Caco-2 (cell line): ENCODE data around the gene DCTD. TPM values are rescaled to one million over a fixed set of nuclear protein-coding genes. Genes with fewer than 3 reads are reported as not detected.
A peak's percentile ranks its signal among the peaks of the same experiment; 100 is the strongest.

Source experiments
- Bru-seq: library from RNA; stranded (reverse); fragments of 400-500 nt; gene quantifications from one replicate; lab custom pipeline; 2021; lab: Mats Ljungman, UMichigan
- BruChase-seq, 2 experiments: library from RNA; stranded (reverse); fragments of 400-500 nt; gene quantifications; one replicate each; lab custom pipeline; 2021; lab: Mats Ljungman, UMichigan
- BruUV-seq: library from RNA; stranded (reverse); fragments of 400-500 nt; replicated peaks from 2 replicates; lab custom pipeline; 2021; lab: Mats Ljungman, UMichigan
- CTCF ChIA-PET: fragments of 300-600 bp; sonication (Branson Sonifier 250); formaldehyde crosslinking; loops from one replicate; lab custom pipeline; 2022; ENCODE audit warnings: antibody characterized with exemption; lab: Charles Lee
- POLR2A ChIA-PET: fragments of 300-600 bp; sonication (Branson Sonifier 250); formaldehyde crosslinking; loops from one replicate; lab custom pipeline; 2022; ENCODE audit warnings: antibody characterized with exemption; lab: Charles Lee
- DNase-seq, 2 experiments: peaks; one replicate each; pipeline versions ENCODE4 v3.0.0 to v3.0.0-alpha.2; 2020 to 2022
- H3K27me3 ChIP-seq: replicated peaks from 2 replicates; pipeline ENCODE4 v1.6.0; 2011; ENCODE audit warnings: low read length; ENCODE audit not compliant: control insufficient read depth, insufficient read depth
- H3K36me3 ChIP-seq: 2 replicates; pipeline ENCODE4 v1.5.1; 2011; ENCODE audit warnings: low read length; ENCODE audit not compliant: control insufficient read depth, insufficient read depth
- H3K4me1 ChIP-seq: fragments of 250-450 bp; sonication (Bioruptor Pico); 2 replicates; pipeline ENCODE4 v1.5.1; 2020; ENCODE audit warnings: mild to moderate bottlenecking
- H3K4me3 ChIP-seq: 2 replicates; pipeline ENCODE4 v1.5.1; 2011; ENCODE audit warnings: low read depth, mild to moderate bottlenecking, control low read depth, low read length
- H3K9me3 ChIP-seq: fragments of 250-450 bp; sonication (Bioruptor Pico); 2 replicates; pipeline ENCODE4 v1.5.1; 2020; ENCODE audit warnings: mild to moderate bottlenecking, moderate library complexity
- H3K27ac Mint-ChIP-seq: one replicate; pipeline ENCODE4 v1.8.0; 2022; ENCODE audit warnings: mixed read lengths; ENCODE audit not compliant: unreplicated experiment
- H3K27me3 Mint-ChIP-seq: one replicate; pipeline ENCODE4 v1.8.0; 2022; ENCODE audit warnings: mixed read lengths; ENCODE audit not compliant: insufficient read depth, unreplicated experiment
- H3K36me3 Mint-ChIP-seq: one replicate; pipeline ENCODE4 v1.8.0; 2022; ENCODE audit warnings: mild to moderate bottlenecking, mixed read lengths; ENCODE audit not compliant: insufficient read depth, unreplicated experiment
- H3K4me1 Mint-ChIP-seq: one replicate; pipeline ENCODE4 v1.8.0; 2022; ENCODE audit warnings: low read depth, mixed read lengths; ENCODE audit not compliant: unreplicated experiment
- H3K4me3 Mint-ChIP-seq: one replicate; pipeline ENCODE4 v1.8.0; 2022; ENCODE audit warnings: mild to moderate bottlenecking, moderate library complexity, mixed read lengths; ENCODE audit not compliant: unreplicated experiment
- H3K9me3 Mint-ChIP-seq: one replicate; pipeline ENCODE4 v1.8.0; 2022; ENCODE audit warnings: mixed read lengths; ENCODE audit not compliant: unreplicated experiment
- intact Hi-C: fragments of 100-400 bp; cut with micrococcal nuclease; formaldehyde crosslinking; loops from one replicate; pipeline ENCODE4 v1.10.0; 2022; ENCODE audit not compliant: unreplicated experiment
- long read RNA-seq: library from polyadenylated mRNA; stranded (forward); transcript quantifications from one replicate; pipeline ENCODE4 v2.0.0, GENCODE V29; 2022
- total RNA-seq: library from RNA; stranded (reverse); gene quantifications from 2 replicates; pipeline ENCODE4 v1.2.3, GENCODE V29; 2022
- TF ChIP-seq, protein P1 (sequence below), 2 experiments: fragments of 200-600 bp in 1 of 2; IDR thresholded peaks; 1 replicate in 1 of 2; 2 replicates in 1 of 2; pipeline versions ENCODE4 v1.5.1 to v1.8.0; 2011 to 2022; ENCODE audit warnings: antibody characterized with exemption in 1 of 2, control low read depth in 1 of 2, inconsistent platforms in 1 of 2, low read depth in 1 of 2, low read length in 1 of 2, mild to moderate bottlenecking in 1 of 2, moderate library complexity in 1 of 2; ENCODE audit not compliant: insufficient read depth in 1 of 2, severe bottlenecking in 1 of 2, unreplicated experiment in 1 of 2

Gene DCTD
- total RNA-seq, result 70.9 and 79.0 TPM in 2 replicates
- Bru-seq, nascent RNA, result percentile 80 among the genes with signal in this experiment
- percentile 76 among the genes with signal in this experiment for BruChase-seq, experiment 1, labeled RNA remaining after a 2-hour chase
- BruChase-seq, experiment 2, labeled RNA remaining after a 6-hour chase, result percentile 84 among the genes with signal in this experiment
- long read RNA-seq, transcript DCTD-202 (6 exons, 1,972 nt), result minor isoform, 14 of 58 reads
- long read RNA-seq, transcript DCTD-201 (6 exons, 1,931 nt), result major isoform, 31 of 58 reads
- long read RNA-seq, transcript DCTD-213 (7 exons, 794 nt), result minor isoform, 6 of 58 reads
- long read RNA-seq, partial matches to known transcripts, result 1 of 58 reads
- long read RNA-seq, other reads (novel, unspliced or antisense), result 5 of 58 reads

DNA sequence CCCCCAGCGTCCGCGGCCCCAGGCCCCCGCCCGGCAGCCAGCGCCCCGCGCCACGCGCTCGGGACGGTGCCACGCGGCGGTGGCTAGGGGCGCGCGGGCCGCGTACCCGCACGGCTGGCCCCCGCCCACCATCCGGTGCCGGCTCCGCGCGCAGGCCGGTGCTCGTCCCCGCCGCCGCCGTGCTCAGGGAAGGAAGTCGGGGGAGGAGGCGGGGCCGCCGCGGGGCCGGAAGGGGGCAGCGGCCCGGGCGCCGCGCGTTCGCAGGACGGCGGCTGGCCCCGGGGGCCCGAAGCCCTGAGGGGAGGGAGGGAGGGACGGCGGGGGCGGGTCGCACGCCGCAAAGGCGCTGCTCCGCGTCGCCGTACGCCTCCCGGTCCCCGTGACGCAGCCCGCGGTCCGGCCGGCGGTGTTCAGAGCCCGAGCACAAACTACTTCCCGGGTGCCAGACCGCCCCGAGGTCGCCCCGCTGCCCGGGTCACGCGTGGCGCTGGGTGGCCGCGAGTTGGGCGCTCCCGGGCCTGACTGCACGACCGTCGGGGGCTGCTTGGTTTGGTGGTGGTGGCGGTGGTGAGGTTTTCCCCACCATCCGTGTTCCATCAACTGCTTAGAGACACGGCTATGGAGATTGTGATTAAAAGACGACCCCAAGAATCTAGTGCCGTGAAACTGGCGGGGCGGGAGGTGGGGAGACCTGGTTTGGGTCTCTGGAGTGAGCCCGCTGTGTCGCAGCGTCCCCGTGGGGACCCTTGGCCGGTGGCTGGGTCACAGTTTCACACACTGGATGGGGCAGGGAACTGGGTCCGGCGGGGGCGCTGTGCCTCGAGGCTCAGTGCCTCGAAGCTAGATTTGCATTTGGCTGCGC lies at the start of gene DCTD:
TSS of gene DCTD (minus strand) at position 205 of the 862 bp plus-strand sequence. CDS start 1,818 bp downstream, outside the sequence.
- DNase-seq, result peak; percentile 76 to 81
- peaks cover 19% of the 10 kb centered on the region for H3K4me1 ChIP-seq
- Mint-ChIP-seq H3K9me3 (no peaks in the 10 kb centered on the region), H3K36me3 (peaks cover 19% of the 10 kb centered on the region), H3K27me3 (no peaks in the 10 kb centered on the region), H3K27ac (peak within 1 kb of the TSS; percentile 79), H3K4me3 (peak within 1 kb of the TSS; percentile 67), H3K4me1 (peaks cover 32% of the 10 kb centered on the region)
- ChIA-PET POLR2A (no interaction called here), CTCF (interaction anchor here (0.6 to 1.2 kb wide), 4 partner anchors 8 to 154 kb away, joined by 3 to 4 read pairs (median 3); no protein-coding TSS in a partner anchor)
- peak within 1 kb of the TSS; percentile 84 for H3K4me3 ChIP-seq
- H3K27me3 ChIP-seq, result no peaks in the 10 kb centered on the region
- H3K36me3 ChIP-seq, result no peaks in the 10 kb centered on the region
- TF ChIP-seq, protein P1, sequence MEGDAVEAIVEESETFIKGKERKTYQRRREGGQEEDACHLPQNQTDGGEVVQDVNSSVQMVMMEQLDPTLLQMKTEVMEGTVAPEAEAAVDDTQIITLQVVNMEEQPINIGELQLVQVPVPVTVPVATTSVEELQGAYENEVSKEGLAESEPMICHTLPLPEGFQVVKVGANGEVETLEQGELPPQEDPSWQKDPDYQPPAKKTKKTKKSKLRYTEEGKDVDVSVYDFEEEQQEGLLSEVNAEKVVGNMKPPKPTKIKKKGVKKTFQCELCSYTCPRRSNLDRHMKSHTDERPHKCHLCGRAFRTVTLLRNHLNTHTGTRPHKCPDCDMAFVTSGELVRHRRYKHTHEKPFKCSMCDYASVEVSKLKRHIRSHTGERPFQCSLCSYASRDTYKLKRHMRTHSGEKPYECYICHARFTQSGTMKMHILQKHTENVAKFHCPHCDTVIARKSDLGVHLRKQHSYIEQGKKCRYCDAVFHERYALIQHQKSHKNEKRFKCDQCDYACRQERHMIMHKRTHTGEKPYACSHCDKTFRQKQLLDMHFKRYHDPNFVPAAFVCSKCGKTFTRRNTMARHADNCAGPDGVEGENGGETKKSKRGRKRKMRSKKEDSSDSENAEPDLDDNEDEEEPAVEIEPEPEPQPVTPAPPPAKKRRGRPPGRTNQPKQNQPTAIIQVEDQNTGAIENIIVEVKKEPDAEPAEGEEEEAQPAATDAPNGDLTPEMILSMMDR (IDR thresholded peaks at IDR 0.05; ENCODE audit: insufficient read depth in 1 of 2, low read depth in 1 of 2, low read length in 1 of 2, severe bottlenecking in 1 of 2, unreplicated experiment in 1 of 2), result peak in 1 of 2 experiments; percentile 64
- H3K9me3 ChIP-seq, result no peaks in the 10 kb centered on the region
- BruUV-seq, result TSS peak; percentile 76
- intact Hi-C loops, result no loop called here

DNA sequence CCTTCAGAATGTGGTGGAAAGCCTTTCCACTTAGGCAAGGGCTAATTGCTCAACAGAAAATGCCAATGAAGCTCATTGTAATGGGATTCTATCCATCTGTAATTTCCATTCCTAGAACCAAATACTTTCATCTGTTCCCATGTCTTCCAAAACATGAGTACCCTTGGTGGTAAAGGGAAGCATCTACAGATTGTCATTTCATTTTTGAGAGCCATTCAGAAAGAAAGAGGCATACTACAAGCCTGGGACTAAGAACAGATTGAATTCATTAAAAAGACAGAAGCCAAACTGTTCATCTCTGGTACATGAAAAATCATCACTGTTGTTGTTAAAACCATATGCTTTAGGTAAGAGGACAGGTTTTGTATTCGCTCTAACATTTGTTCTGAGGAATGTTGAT lies 43.6 kb upstream of the DCTD start:
- no peak overlapping the region for H3K27ac Mint-ChIP-seq
- ChIA-PET CTCF (no interaction called here), POLR2A (no interaction called here)

More for the DNA sequence above, 43.6 kb upstream of the DCTD start:
- no peak overlapping the region for H3K4me3 Mint-ChIP-seq
- no peaks in the 10 kb centered on the region for H3K36me3 Mint-ChIP-seq
- H3K4me1 Mint-ChIP-seq, result no peaks in the 10 kb centered on the region
- Histone ChIP-seq H3K4me3 (no peak overlapping the region), H3K4me1 (no peaks in the 10 kb centered on the region), H3K27me3 (no peaks in the 10 kb centered on the region), H3K9me3 (peaks cover 6% of the 10 kb centered on the region), H3K36me3 (no peaks in the 10 kb centered on the region)
- TF ChIP-seq, protein P1 (IDR thresholded peaks at IDR 0.05; ENCODE audit: insufficient read depth in 1 of 2, low read depth in 1 of 2, low read length in 1 of 2, severe bottlenecking in 1 of 2, unreplicated experiment in 1 of 2), result no peak
- intact Hi-C loops, result no loop called here
- peaks cover 11% of the 10 kb centered on the region for H3K27me3 Mint-ChIP-seq
- DNase-seq, result no peak
- H3K9me3 Mint-ChIP-seq, result peaks cover 22% of the 10 kb centered on the region
- BruUV-seq, result no TSS peak
